HG02938 (cell line): ENCODE data around the gene CEACAM21.
"Not testable (repeated sequence)": the region's sequence is repeated elsewhere in the genome, so short reads cannot be mapped to it uniquely, and the experiment has no call there.

ENCODE experiments used
- ATAC-seq: cut with Tn5 transposase; IDR thresholded peaks from one replicate; pipeline ENCODE4 v1.9.1; 2021; ENCODE audit warnings: mild to moderate bottlenecking, moderate library complexity; ENCODE audit not compliant: unreplicated experiment

The CEACAM21 gene

GRCh38 chr19:41548954-41549688, 26.8 kb upstream of the CEACAM21 start:
- ATAC-seq = no peak

GRCh38 chr19:41549884-41550283, 26.1 kb upstream of the CEACAM21 start:
- no peak for ATAC-seq

- ATAC-seq = no peak
These were observed 24.8 kb upstream of the CEACAM21 start for GRCh38 chr19:41551212-41551610.

GRCh38 chr19:41551711-41552110, 24.3 kb upstream of the CEACAM21 start:
- ATAC-seq = no peak

GRCh38 chr19:41552558-41552957, 23.4 kb upstream of the CEACAM21 start:
- ATAC-seq = no peak

GRCh38 chr19:41553804-41554203, 22.2 kb upstream of the CEACAM21 start:
- no peak for ATAC-seq

- ATAC-seq = no peak
These were observed 21.1 kb upstream of the CEACAM21 start for GRCh38 chr19:41554907-41555306.

- ATAC-seq = no peak
These were observed 20.2 kb upstream of the CEACAM21 start for GRCh38 chr19:41555748-41556147.

GRCh38 chr19:41563854-41564514, 12.0 kb upstream of the CEACAM21 start:
- ATAC-seq = no peak

GRCh38 chr19:41564515-41565378, 11.2 kb upstream of the CEACAM21 start:
- no peak for ATAC-seq

GRCh38 chr19:41565379-41565720, 10.6 kb upstream of the CEACAM21 start:
- ATAC-seq = no peak

GRCh38 chr19:41566001-41566400, 10.0 kb upstream of the CEACAM21 start:
- no peak for ATAC-seq

GRCh38 chr19:41569481-41570150, 6.3 kb upstream of the CEACAM21 start:
- no peak for ATAC-seq

- ATAC-seq = no peak
These were observed 5.8 kb upstream of the CEACAM21 start for GRCh38 chr19:41570179-41570578.

GRCh38 chr19:41570639-41571112, 5.3 kb upstream of the CEACAM21 start:
- ATAC-seq = no peak

GRCh38 chr19:41577144-41577830, 1.3 kb downstream of the CEACAM21 start:
- no peak for ATAC-seq

- no peak for ATAC-seq
These were observed 1.9 kb downstream of the CEACAM21 start for GRCh38 chr19:41577833-41578232.

GRCh38 chr19:41578886-41579285, 2.9 kb downstream of the CEACAM21 start:
- no peak for ATAC-seq

- ATAC-seq = not testable (repeated sequence)
These were observed 5.1 kb downstream of the CEACAM21 start for GRCh38 chr19:41581068-41581467.

GRCh38 chr19:41582577-41583182, 6.7 kb downstream of the CEACAM21 start:
- ATAC-seq = not testable (repeated sequence)
